Esophagus muscularis mucosa (tissue), 4 donors: ENCODE results near the gene NUP188. TPM values are rescaled to one million over a fixed set of nuclear protein-coding genes. Genes with fewer than 3 reads are reported as not detected.

Source experiments
- DNase-seq: peaks from one replicate; pipeline ENCODE4 v3.0.0-alpha.2; 2017; ENCODE audit errors: extremely low spot score
- H3K27ac ChIP-seq, 4 donors: fragments of 200-600 bp; sonication (generic); replicated peaks in 1 of 4; 1 replicate in 3 of 4; 2 replicates in 1 of 4; pipeline ENCODE4 v1.5.1; 2016 to 2019; ENCODE audit warnings: mild to moderate bottlenecking in 1 of 4
- H3K27me3 ChIP-seq, 4 donors: fragments of 200-600 bp; sonication (generic); one replicate each; pipeline versions ENCODE4 v1.5.1 to v1.6.0; 2016 to 2019
- H3K36me3 ChIP-seq, 4 donors: fragments of 200-600 bp; sonication (generic); one replicate each; pipeline ENCODE4 v1.5.1; 2016 to 2019
- H3K4me1 ChIP-seq, 4 donors: fragments of 200-600 bp; sonication (generic); one replicate each; pipeline ENCODE4 v1.5.1; 2016 to 2019
- H3K4me3 ChIP-seq, 4 donors: fragments of 200-600 bp; sonication (generic); 1 replicate in 2 of 4; 2 replicates in 2 of 4; pipeline ENCODE4 v1.5.1; 2016 to 2019; ENCODE audit warnings: mild to moderate bottlenecking in 4 of 4, moderate library complexity in 1 of 4
- H3K9me3 ChIP-seq, 4 donors: fragments of 200-600 bp; sonication (generic); 1 replicate in 3 of 4; 2 replicates in 1 of 4; pipeline ENCODE4 v1.5.1; 2016 to 2019
- CTCF ChIP-seq, 3 experiments: fragments of 200-600 bp in 2 of 3; fragments of 450-650 bp in 1 of 3; sonication (generic) in 2 of 3; IDR thresholded peaks; one replicate each; pipeline ENCODE4 v1.5.1; 2017 to 2019; ENCODE audit warnings: antibody characterized with exemption in 3 of 3, mild to moderate bottlenecking in 2 of 3, moderate library complexity in 1 of 3
- EP300 ChIP-seq: sonication (generic); formaldehyde crosslinking; IDR thresholded peaks from one replicate; pipeline ENCODE4 v1.6.1; 2017; ENCODE audit warnings: antibody characterized with exemption
- POLR2A ChIP-seq: fragments of 450-650 bp; IDR thresholded peaks from one replicate; pipeline ENCODE4 v1.6.1; 2017; ENCODE audit warnings: antibody characterized with exemption, moderate library complexity, mild to moderate bottlenecking, low read depth
- POLR2AphosphoS5 ChIP-seq, 2 donors: sonication (generic); formaldehyde crosslinking; IDR thresholded peaks; one replicate each; pipeline ENCODE4 v1.6.1; 2017; ENCODE audit warnings: antibody characterized with exemption in 2 of 2
- WGBS: methylation state at CpG from one replicate; pipeline ENCODE4 v1.1.5; 2018; 5-methylcytosine and 5-hydroxymethylcytosine counted together
- intact Hi-C: fragments of 100-400 bp; cut with DNase I; formaldehyde crosslinking; loops from one replicate; pipeline ENCODE4 v1.15.1; 2023
- total RNA-seq, 4 donors: library from RNA; depleted of rRNA; stranded (reverse); fragments of >200 nt; gene quantifications; one replicate each; pipeline versions ENCODE4 v1.1.0 to v1.2.1, GENCODE V29; 2016

The NUP188 gene
- total RNA-seq, 4 donors from 2014 or later: 22.9 to 34.0 (median 29.4) TPM

GRCh38 chr9:128903871-128904620 is 43.5 kb upstream of the NUP188 start:
- peak overlapping the region in 2 of 4 donors; percentile 45 to 72 for H3K27ac ChIP-seq
- peaks cover 21 to 60% (median 45%) of the 10 kb centered on the region in 4 donors for H3K36me3 ChIP-seq
- H3K27me3 ChIP-seq: no peaks in the 10 kb centered on the region
- intact Hi-C loops: no loop called here
- H3K4me1 ChIP-seq: peaks cover 31 to 46% (median 41%) of the 10 kb centered on the region in 4 donors
- no peaks in the 10 kb centered on the region for H3K9me3 ChIP-seq
- TF ChIP-seq CTCF (IDR thresholded peaks at IDR 0.05) (no peak), POLR2A (no peak), POLR2AphosphoS5 (IDR thresholded peaks at IDR 0.05) (no peak), EP300 (no peak)
- WGBS: 87% methylated on average over 10 of the region's 10 CpGs
- no peak for DNase-seq
- H3K4me3 ChIP-seq: no peak overlapping the region

GRCh38 chr9:128905964-128906363 is 41.5 kb upstream of the NUP188 start:
- no peak for DNase-seq
- no peak for TF ChIP-seq POLR2AphosphoS5 (IDR thresholded peaks at IDR 0.05)
- H3K27me3 ChIP-seq: no peaks in the 10 kb centered on the region
- intact Hi-C loops: no loop called here
- peaks cover 27 to 66% (median 53%) of the 10 kb centered on the region in 4 donors for H3K36me3 ChIP-seq
- H3K9me3 ChIP-seq: no peaks in the 10 kb centered on the region
- peaks cover 41 to 51% (median 46%) of the 10 kb centered on the region in 4 donors for H3K4me1 ChIP-seq
- peak overlapping the region in 1 of 4 donors; percentile 3 for H3K27ac ChIP-seq
- WGBS: 88% methylated on average over 7 of the region's 7 CpGs
- no peak overlapping the region for H3K4me3 ChIP-seq

- WGBS: 52% methylated on average over 2 of the region's 2 CpGs
- Histone ChIP-seq H3K36me3 (peaks cover 27 to 64% (median 50%) of the 10 kb centered on the region in 4 donors), H3K27ac (no peak overlapping the region), H3K27me3 (no peaks in the 10 kb centered on the region), H3K4me1 (peaks cover 46 to 52% (median 49%) of the 10 kb centered on the region in 4 donors), H3K9me3 (no peaks in the 10 kb centered on the region), H3K4me3 (no peak overlapping the region)
- intact Hi-C loops: no loop called here
- DNase-seq: no peak
- TF ChIP-seq EP300: no peak
- TF ChIP-seq POLR2A: no peak
- no peak for TF ChIP-seq POLR2AphosphoS5 (IDR thresholded peaks at IDR 0.05)
- TF ChIP-seq CTCF (IDR thresholded peaks at IDR 0.05): no peak
These were observed 40.8 kb upstream of the NUP188 start for GRCh38 chr9:128906741-128907140.

- no peaks in the 10 kb centered on the region for H3K27me3 ChIP-seq
- peaks cover 47 to 53% (median 50%) of the 10 kb centered on the region in 4 donors for H3K4me1 ChIP-seq
- TF ChIP-seq POLR2AphosphoS5 (IDR thresholded peaks at IDR 0.05) (no peak), POLR2A (no peak), CTCF (IDR thresholded peaks at IDR 0.05) (no peak), EP300 (no peak)
- H3K36me3 ChIP-seq: peaks cover 27 to 51% (median 40%) of the 10 kb centered on the region in 4 donors
- no peak overlapping the region for H3K4me3 ChIP-seq
- DNase-seq: no peak
- no peak overlapping the region for H3K27ac ChIP-seq
- intact Hi-C loops: no loop called here
- H3K9me3 ChIP-seq: no peaks in the 10 kb centered on the region
- WGBS: 100% methylated on average over 11 of the region's 24 CpGs
These were observed 39.1 kb upstream of the NUP188 start for GRCh38 chr9:128908372-128908771.

GRCh38 chr9:128909859-128910258 is 37.6 kb upstream of the NUP188 start:
- H3K27ac ChIP-seq: peak overlapping the region; percentile 16 to 73 (median 48)

More at GRCh38 chr9:128909859-128910258, 37.6 kb upstream of the NUP188 start:
- 87% methylated on average over 3 of the region's 4 CpGs for WGBS
- no peak overlapping the region for H3K4me3 ChIP-seq
- DNase-seq: no peak
- no peak for TF ChIP-seq EP300
- TF ChIP-seq CTCF (IDR thresholded peaks at IDR 0.05): no peak
- H3K36me3 ChIP-seq: peaks cover 27 to 61% (median 46%) of the 10 kb centered on the region in 4 donors
- H3K27me3 ChIP-seq: no peaks in the 10 kb centered on the region
- intact Hi-C loops: no loop called here
- H3K4me1 ChIP-seq: peaks cover 59 to 66% (median 61%) of the 10 kb centered on the region in 4 donors
- H3K9me3 ChIP-seq: no peaks in the 10 kb centered on the region
